ENCODE data around the gene CAMTA1.

GRCh38 chr1:7362947-7363346 lies 577.7 kb downstream of the CAMTA1 start:
- no peak for TF ChIP-seq CTCF (IDR thresholded peaks at IDR 0.05)
- no peak for TF ChIP-seq POLR2A (IDR thresholded peaks at IDR 0.05)
- TF ChIP-seq EP300 (IDR thresholded peaks at IDR 0.05) = no peak
